Esophagus squamous epithelium (tissue), 4 donors: ENCODE data around the gene DIDO1.

Source experiments
- CTCF ChIP-seq, 6 experiments: fragments of 450-650 bp in 4 of 6; fragments of 200-600 bp in 2 of 6; sonication (generic) in 2 of 6; IDR thresholded peaks; one replicate each; pipeline ENCODE4 v1.5.1; 2016 to 2019; ENCODE audit warnings: antibody characterized with exemption in 6 of 6, mild to moderate bottlenecking in 4 of 6, moderate library complexity in 4 of 6
- POLR2A ChIP-seq, 4 donors: fragments of 450-650 bp; IDR thresholded peaks; one replicate each; pipeline ENCODE4 v1.6.1; 2017; ENCODE audit warnings: antibody characterized with exemption in 4 of 4, mild to moderate bottlenecking in 4 of 4, moderate library complexity in 3 of 4

GRCh38 chr20:62914436-62914835 lies 11.9 kb downstream of the DIDO1 start:
- TF ChIP-seq CTCF (IDR thresholded peaks at IDR 0.05) = no peak
- TF ChIP-seq POLR2A (IDR thresholded peaks at IDR 0.05) = no peak
